Hematopoietic multipotent progenitor cell treated with erythropoietin and hydrocortisone succinate and interleukin-3 and kit ligand, for 17 days (in vitro differentiated cells): ENCODE data around the gene ZFP62.
"Not testable (repeated sequence)": the region's sequence is repeated elsewhere in the genome, so short reads cannot be mapped to it uniquely, and the experiment has no call there.

Experiments used
- DNase-seq: peaks from one replicate; pipeline ENCODE4 v3.0.0-alpha.2; 2015; ENCODE audit warnings: low spot score

ZFP62 gene

GRCh38 chr5:180860887-180861822, at the start of gene ZFP62:
ZFP62 (minus strand) TSS chr5:180861276; CDS start chr5:180861219, 57 bp downstream.
- peak; percentile 74 for DNase-seq

GRCh38 chr5:180910735-180911134, 49.7 kb upstream of the ZFP62 start:
- no peak for DNase-seq

- no peak for DNase-seq
Measured at GRCh38 chr5:180910182-180910581, 49.1 kb upstream of the ZFP62 start.

- no peak for DNase-seq
Measured at GRCh38 chr5:180909782-180910181, 48.7 kb upstream of the ZFP62 start.

GRCh38 chr5:180908998-180909731, 48.1 kb upstream of the ZFP62 start:
- no peak for DNase-seq

- no peak for DNase-seq
Measured at GRCh38 chr5:180908400-180908799, 47.3 kb upstream of the ZFP62 start.

- no peak for DNase-seq
Measured at GRCh38 chr5:180901319-180902009, 40.4 kb upstream of the ZFP62 start.

GRCh38 chr5:180900178-180900577, 39.1 kb upstream of the ZFP62 start:
- DNase-seq: no peak

- DNase-seq: no peak
Measured at GRCh38 chr5:180898621-180899246, 37.7 kb upstream of the ZFP62 start, which contains the start of gene BTNL8. BTNL8 (plus strand) TSS chr5:180899159; CDS start chr5:180899311, 152 bp downstream.

GRCh38 chr5:180895330-180895729, 34.3 kb upstream of the ZFP62 start:
- DNase-seq: not testable (repeated sequence)

GRCh38 chr5:180889381-180889780, 28.3 kb upstream of the ZFP62 start:
- DNase-seq: no peak

GRCh38 chr5:180885845-180886529, 24.9 kb upstream of the ZFP62 start:
- not testable (repeated sequence) for DNase-seq

GRCh38 chr5:180875860-180876426, 14.9 kb upstream of the ZFP62 start:
- no peak for DNase-seq

- no peak for DNase-seq
Measured at GRCh38 chr5:180874804-180875582, 13.9 kb upstream of the ZFP62 start.

GRCh38 chr5:180873615-180874520, 12.8 kb upstream of the ZFP62 start:
- peak; percentile 63 for DNase-seq

GRCh38 chr5:180872419-180872818, 11.3 kb upstream of the ZFP62 start:
- DNase-seq: no peak

GRCh38 chr5:180870276-180871068, 9.4 kb upstream of the ZFP62 start:
- no peak for DNase-seq

GRCh38 chr5:180869587-180869986, 8.5 kb upstream of the ZFP62 start:
- DNase-seq: no peak
